Erythroblast (primary cell): ENCODE data around the gene RBM4.

ENCODE experiments used
- DNase-seq, 2 experiments: peaks; one replicate each; lab custom pipeline; 2025; lab: John Stamatoyannopoulos, UW
- GATA1 ChIP-seq: IDR thresholded peaks from 2 replicates; pipeline ENCODE4 v1.6.1; 2011; ENCODE audit warnings: low read depth, mild to moderate bottlenecking, control low read depth, low read length, moderate library complexity
- POLR2A ChIP-seq: IDR thresholded peaks from 2 replicates; pipeline ENCODE4 v1.6.1; 2011; ENCODE audit warnings: mild to moderate bottlenecking, low read length

The RBM4 gene

GRCh38 chr11:66628061-66628603 is 10.4 kb upstream of the RBM4 start:
- TF ChIP-seq GATA1 (no peak), POLR2A (no peak)
- no peak for DNase-seq

GRCh38 chr11:66629356-66629755 is 9.1 kb upstream of the RBM4 start:
- TF ChIP-seq GATA1: no peak
- no peak for TF ChIP-seq POLR2A
- no peak for DNase-seq

GRCh38 chr11:66631883-66632282 is 6.6 kb upstream of the RBM4 start:
- no peak for DNase-seq

GRCh38 chr11:66632952-66633351 is 5.6 kb upstream of the RBM4 start:
- DNase-seq: no peak
- TF ChIP-seq GATA1 (no peak), POLR2A (no peak)

More at GRCh38 chr11:66631883-66632282, 6.6 kb upstream of the RBM4 start:
- TF ChIP-seq POLR2A: no peak
- no peak for TF ChIP-seq GATA1

GRCh38 chr11:66636411-66636810 is 2.1 kb upstream of the RBM4 start:
- TF ChIP-seq GATA1 (no peak), POLR2A (no peak)

GRCh38 chr11:66637557-66638176 is 836 bp upstream of the RBM4 start:
- peak in 1 of 2 experiments; percentile 33 for DNase-seq
- TF ChIP-seq POLR2A (no peak), GATA1 (no peak)

More at GRCh38 chr11:66636411-66636810, 2.1 kb upstream of the RBM4 start:
- no peak for DNase-seq

GRCh38 chr11:66639066-66639813 is 737 bp downstream of the RBM4 start:
- TF ChIP-seq GATA1 (no peak), POLR2A (no peak)
- peak; percentile 64 to 77 for DNase-seq

- peak; percentile 57 to 74 for DNase-seq
Measured at GRCh38 chr11:66639814-66640340, 1.4 kb downstream of the RBM4 start.

GRCh38 chr11:66641834-66642233 is 3.3 kb downstream of the RBM4 start:
- DNase-seq: no peak
- TF ChIP-seq GATA1 (no peak), POLR2A (no peak)

- no peak for DNase-seq
- TF ChIP-seq GATA1: no peak
- no peak for TF ChIP-seq POLR2A
Measured at GRCh38 chr11:66643745-66644437, 5.4 kb downstream of the RBM4 start.

- DNase-seq: no peak
- no peak for TF ChIP-seq GATA1
- no peak for TF ChIP-seq POLR2A
Measured at GRCh38 chr11:66646828-66647227, 8.3 kb downstream of the RBM4 start.

- TF ChIP-seq POLR2A: no peak
- no peak for DNase-seq
Measured at GRCh38 chr11:66649903-66650302, 11.4 kb downstream of the RBM4 start.

- no peak for DNase-seq
- no peak for TF ChIP-seq GATA1
- no peak for TF ChIP-seq POLR2A
Measured at GRCh38 chr11:66651016-66651415, 12.5 kb downstream of the RBM4 start.

- TF ChIP-seq GATA1 (no peak), POLR2A (no peak)
- no peak for DNase-seq
Measured at GRCh38 chr11:66652651-66653050, 14.1 kb downstream of the RBM4 start.
